HCEC 1CT (cell line): ENCODE results near the gene OTOP3.
A peak's percentile ranks its signal among the peaks of the same experiment; 100 is the strongest.
"Not testable (repeated sequence)": the region's sequence is repeated elsewhere in the genome, so short reads cannot be mapped to it uniquely, and the experiment has no call there.

Source experiments
- DNase-seq: peaks from one replicate; pipeline ENCODE4 v3.0.0-alpha.2; 2017

Gene OTOP3

GRCh38 chr17:74963656-74964055, 28.0 kb downstream of the OTOP3 start:
- no peak for DNase-seq

- no peak for DNase-seq
Observed at GRCh38 chr17:74964246-74964761, 28.6 kb downstream of the OTOP3 start.

GRCh38 chr17:74964988-74965622, 29.4 kb downstream of the OTOP3 start:
- no peak for DNase-seq

GRCh38 chr17:74968361-74968780, 32.7 kb downstream of the OTOP3 start:
- DNase-seq = no peak

- DNase-seq = not testable (repeated sequence)
Observed at GRCh38 chr17:74969501-74969900, 33.8 kb downstream of the OTOP3 start.

- no peak for DNase-seq
Observed at GRCh38 chr17:74970395-74970794, 34.7 kb downstream of the OTOP3 start.

GRCh38 chr17:74971069-74971841, 35.6 kb downstream of the OTOP3 start:
- no peak for DNase-seq

- no peak for DNase-seq
Observed at GRCh38 chr17:74971842-74972106, 36.1 kb downstream of the OTOP3 start.

- no peak for DNase-seq
Observed at GRCh38 chr17:74972107-74972972, 36.6 kb downstream of the OTOP3 start, which contains the start of gene HID1. TSS of gene HID1 (minus strand) at chr17:74972759. CDS start at chr17:74972656, 103 bp downstream.

GRCh38 chr17:74972973-74973328, 37.3 kb downstream of the OTOP3 start:
- no peak for DNase-seq

- DNase-seq = no peak
Observed at GRCh38 chr17:74975943-74976342, 40.2 kb downstream of the OTOP3 start.

GRCh38 chr17:74977802-74978201, 42.1 kb downstream of the OTOP3 start:
- DNase-seq = no peak

GRCh38 chr17:74978240-74978639, 42.5 kb downstream of the OTOP3 start:
- DNase-seq = no peak

GRCh38 chr17:74979408-74980146, 43.9 kb downstream of the OTOP3 start:
- DNase-seq = no peak

GRCh38 chr17:74981318-74981978, 45.8 kb downstream of the OTOP3 start:
- DNase-seq = no peak

- DNase-seq = peak; percentile 31
Observed at GRCh38 chr17:74981979-74982662, 46.4 kb downstream of the OTOP3 start.

GRCh38 chr17:74982663-74983313, 47.1 kb downstream of the OTOP3 start:
- DNase-seq = not testable (repeated sequence)

- DNase-seq = no peak
Observed at GRCh38 chr17:74986206-74986576, 50.5 kb downstream of the OTOP3 start.

- DNase-seq = peak; percentile 89
Observed at GRCh38 chr17:74987418-74987908, 51.8 kb downstream of the OTOP3 start, which contains the start of gene CDR2L. TSS of gene CDR2L (plus strand) at chr17:74987632. CDS start at chr17:74988044, 412 bp downstream.

- DNase-seq = peak; percentile 69
Observed at GRCh38 chr17:74987909-74988711, 52.4 kb downstream of the OTOP3 start.
